ENCODE results near the gene PFN3. TPM values are rescaled to one million over a fixed set of nuclear protein-coding genes. Genes with fewer than 3 reads are reported as not detected.

Gene PFN3
- total and polyA plus RNA-seq, 2 of the 13 experiments (the other 11 are each of a cell fraction or from before 2014, with no cell fraction given) = not detected

DNA sequence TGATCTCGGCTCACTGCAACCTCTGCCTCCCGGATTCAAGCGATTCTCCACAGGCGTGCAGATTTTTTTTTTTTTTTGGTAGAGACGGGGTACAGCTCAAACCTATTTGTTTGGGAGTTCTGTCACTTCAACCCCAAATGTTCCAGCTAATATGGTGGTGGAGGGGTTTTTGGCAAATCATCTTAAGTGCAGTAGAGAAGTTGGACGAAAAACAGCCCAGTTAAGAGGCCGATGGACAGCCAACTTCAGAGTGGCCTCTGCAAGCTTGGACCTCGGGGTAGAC is 45.4 kb upstream of the PFN3 start:
- BruUV-seq (replicated peaks) = no TSS peak
- Histone ChIP-seq H2AFZ (ENCODE audit: low read length) (no peak overlapping the region), H3K27me3 (ENCODE audit: control insufficient read depth in 1 of 2, insufficient read depth in 2 of 2, low read length in 2 of 2) (no peaks in the 10 kb centered on the region), H3K9ac (ENCODE audit: insufficient read depth, low read depth, low read length) (peak overlapping the region; percentile 82), H3K4me2 (ENCODE audit: low read depth, low read length) (peak overlapping the region; percentile 99), H3K4me3 (replicated peaks in 1 of 3; ENCODE audit: insufficient read depth in 1 of 3, low read depth in 2 of 3, low read length in 3 of 3) (peak overlapping the region; percentile 55 to 80 (median 61); a peak in 5 of 6 replicates), H3K4me1 (ENCODE audit: insufficient read depth, low read length) (peaks cover 49% of the 10 kb centered on the region), H3K9me3 (ENCODE audit: low read length) (no peaks in the 10 kb centered on the region), H3K27ac (ENCODE audit: extremely low read length, insufficient read depth, low read length) (no peak overlapping the region), H3K79me2 (ENCODE audit: insufficient read depth, low read length) (no peaks in the 10 kb centered on the region), H3K36me3 (replicated peaks in 1 of 2; ENCODE audit: control insufficient read depth in 1 of 2, insufficient read depth in 2 of 2, low read length in 2 of 2) (0 out of 5 replicates have a peak, but pooled peaks cover 0 to 8% of the 10 kb centered on the region in 2 experiments), H4K20me1 (ENCODE audit: insufficient read depth, low read length) (peaks cover 2% of the 10 kb centered on the region; the same call in 1 of the 2 replicates)
- DNase-seq (ENCODE audit: low spot score) = no peak
- intact Hi-C loops (cut with micrococcal nuclease; ENCODE audit: unreplicated experiment) = loop anchor here (5.0 kb wide), 1 partner anchor 119 kb away; no protein-coding TSS in a partner anchor
- ChIA-PET POLR2A (interaction anchor here (0.8 to 4.2 kb wide), 4 partner anchors 9 to 67 kb away, joined by 3 to 19 read pairs (median 11); partner anchors contain the start of gene GRK6), CTCF (ENCODE audit: low intra/inter-chr PET ratio, low total read pairs) (no interaction called here)
- in situ Hi-C loops (cut with HindIII; ENCODE audit: extremely low pct_ligation_motif_present, low pct_unique_long_range_greater_than_20kb) = loop anchor here (5.0 kb wide), 1 partner anchor 134 kb away; the partner anchor contains the start of gene MXD3
- no peak for ATAC-seq
- no peak for TF ChIP-seq HNRNPL (IDR thresholded peaks at IDR 0.05; ENCODE audit: low read depth, low read length)
- TF ChIP-seq, protein P1, sequence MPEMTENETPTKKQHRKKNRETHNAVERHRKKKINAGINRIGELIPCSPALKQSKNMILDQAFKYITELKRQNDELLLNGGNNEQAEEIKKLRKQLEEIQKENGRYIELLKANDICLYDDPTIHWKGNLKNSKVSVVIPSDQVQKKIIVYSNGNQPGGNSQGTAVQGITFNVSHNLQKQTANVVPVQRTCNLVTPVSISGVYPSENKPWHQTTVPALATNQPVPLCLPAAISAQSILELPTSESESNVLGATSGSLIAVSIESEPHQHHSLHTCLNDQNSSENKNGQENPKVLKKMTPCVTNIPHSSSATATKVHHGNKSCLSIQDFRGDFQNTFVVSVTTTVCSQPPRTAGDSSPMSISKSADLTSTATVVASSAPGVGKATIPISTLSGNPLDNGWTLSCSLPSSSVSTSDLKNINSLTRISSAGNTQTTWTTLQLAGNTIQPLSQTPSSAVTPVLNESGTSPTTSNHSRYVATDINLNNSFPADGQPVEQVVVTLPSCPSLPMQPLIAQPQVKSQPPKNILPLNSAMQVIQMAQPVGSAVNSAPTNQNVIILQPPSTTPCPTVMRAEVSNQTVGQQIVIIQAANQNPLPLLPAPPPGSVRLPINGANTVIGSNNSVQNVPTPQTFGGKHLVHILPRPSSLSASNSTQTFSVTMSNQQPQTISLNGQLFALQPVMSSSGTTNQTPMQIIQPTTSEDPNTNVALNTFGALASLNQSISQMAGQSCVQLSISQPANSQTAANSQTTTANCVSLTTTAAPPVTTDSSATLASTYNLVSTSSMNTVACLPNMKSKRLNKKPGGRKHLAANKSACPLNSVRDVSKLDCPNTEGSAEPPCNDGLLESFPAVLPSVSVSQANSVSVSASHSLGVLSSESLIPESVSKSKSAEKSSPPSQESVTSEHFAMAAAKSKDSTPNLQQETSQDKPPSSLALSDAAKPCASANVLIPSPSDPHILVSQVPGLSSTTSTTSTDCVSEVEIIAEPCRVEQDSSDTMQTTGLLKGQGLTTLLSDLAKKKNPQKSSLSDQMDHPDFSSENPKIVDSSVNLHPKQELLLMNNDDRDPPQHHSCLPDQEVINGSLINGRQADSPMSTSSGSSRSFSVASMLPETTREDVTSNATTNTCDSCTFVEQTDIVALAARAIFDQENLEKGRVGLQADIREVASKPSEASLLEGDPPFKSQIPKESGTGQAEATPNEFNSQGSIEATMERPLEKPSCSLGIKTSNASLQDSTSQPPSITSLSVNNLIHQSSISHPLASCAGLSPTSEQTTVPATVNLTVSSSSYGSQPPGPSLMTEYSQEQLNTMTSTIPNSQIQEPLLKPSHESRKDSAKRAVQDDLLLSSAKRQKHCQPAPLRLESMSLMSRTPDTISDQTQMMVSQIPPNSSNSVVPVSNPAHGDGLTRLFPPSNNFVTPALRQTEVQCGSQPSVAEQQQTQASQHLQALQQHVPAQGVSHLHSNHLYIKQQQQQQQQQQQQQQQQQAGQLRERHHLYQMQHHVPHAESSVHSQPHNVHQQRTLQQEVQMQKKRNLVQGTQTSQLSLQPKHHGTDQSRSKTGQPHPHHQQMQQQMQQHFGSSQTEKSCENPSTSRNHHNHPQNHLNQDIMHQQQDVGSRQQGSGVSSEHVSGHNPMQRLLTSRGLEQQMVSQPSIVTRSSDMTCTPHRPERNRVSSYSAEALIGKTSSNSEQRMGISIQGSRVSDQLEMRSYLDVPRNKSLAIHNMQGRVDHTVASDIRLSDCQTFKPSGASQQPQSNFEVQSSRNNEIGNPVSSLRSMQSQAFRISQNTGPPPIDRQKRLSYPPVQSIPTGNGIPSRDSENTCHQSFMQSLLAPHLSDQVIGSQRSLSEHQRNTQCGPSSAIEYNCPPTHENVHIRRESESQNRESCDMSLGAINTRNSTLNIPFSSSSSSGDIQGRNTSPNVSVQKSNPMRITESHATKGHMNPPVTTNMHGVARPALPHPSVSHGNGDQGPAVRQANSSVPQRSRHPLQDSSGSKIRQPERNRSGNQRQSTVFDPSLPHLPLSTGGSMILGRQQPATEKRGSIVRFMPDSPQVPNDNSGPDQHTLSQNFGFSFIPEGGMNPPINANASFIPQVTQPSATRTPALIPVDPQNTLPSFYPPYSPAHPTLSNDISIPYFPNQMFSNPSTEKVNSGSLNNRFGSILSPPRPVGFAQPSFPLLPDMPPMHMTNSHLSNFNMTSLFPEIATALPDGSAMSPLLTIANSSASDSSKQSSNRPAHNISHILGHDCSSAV (CRISPR knock-in tag; IDR thresholded peaks at IDR 0.05; ENCODE audit: borderline replicate concordance) = no peak
- TF ChIP-seq SP2 (CRISPR knock-in tag; IDR thresholded peaks at IDR 0.05) = no peak
- TF ChIP-seq ZNF326 (CRISPR knock-in tag; IDR thresholded peaks at IDR 0.05; ENCODE audit: borderline replicate concordance) = no peak
- TF ChIP-seq, protein P2, sequence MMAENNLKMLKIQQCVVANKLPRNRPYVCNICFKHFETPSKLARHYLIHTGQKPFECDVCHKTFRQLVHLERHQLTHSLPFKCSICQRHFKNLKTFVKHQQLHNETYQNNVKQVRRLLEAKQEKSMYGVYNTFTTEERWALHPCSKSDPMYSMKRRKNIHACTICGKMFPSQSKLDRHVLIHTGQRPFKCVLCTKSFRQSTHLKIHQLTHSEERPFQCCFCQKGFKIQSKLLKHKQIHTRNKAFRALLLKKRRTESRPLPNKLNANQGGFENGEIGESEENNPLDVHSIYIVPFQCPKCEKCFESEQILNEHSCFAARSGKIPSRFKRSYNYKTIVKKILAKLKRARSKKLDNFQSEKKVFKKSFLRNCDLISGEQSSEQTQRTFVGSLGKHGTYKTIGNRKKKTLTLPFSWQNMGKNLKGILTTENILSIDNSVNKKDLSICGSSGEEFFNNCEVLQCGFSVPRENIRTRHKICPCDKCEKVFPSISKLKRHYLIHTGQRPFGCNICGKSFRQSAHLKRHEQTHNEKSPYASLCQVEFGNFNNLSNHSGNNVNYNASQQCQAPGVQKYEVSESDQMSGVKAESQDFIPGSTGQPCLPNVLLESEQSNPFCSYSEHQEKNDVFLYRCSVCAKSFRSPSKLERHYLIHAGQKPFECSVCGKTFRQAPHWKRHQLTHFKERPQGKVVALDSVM (CRISPR knock-in tag; IDR thresholded peaks at IDR 0.05) = no peak
- no peak for TF ChIP-seq ISX (CRISPR knock-in tag; conservative IDR thresholded peaks at IDR 0.05)
- no peak for TF ChIP-seq SOX6 (IDR thresholded peaks at IDR 0.05)
- no peak for TF ChIP-seq SOX6 (CRISPR knock-in tag; IDR thresholded peaks at IDR 0.05)
- no peak for TF ChIP-seq SSRP1 (CRISPR knock-in tag; IDR thresholded peaks at IDR 0.05)
- no peak for TF ChIP-seq TAF15 (IDR thresholded peaks at IDR 0.05; ENCODE audit: low read depth, low read length, poor library complexity, severe bottlenecking)
- no peak for TF ChIP-seq KDM1A (CRISPR knock-in tag; IDR thresholded peaks at IDR 0.05)
- TF ChIP-seq, protein P3, sequence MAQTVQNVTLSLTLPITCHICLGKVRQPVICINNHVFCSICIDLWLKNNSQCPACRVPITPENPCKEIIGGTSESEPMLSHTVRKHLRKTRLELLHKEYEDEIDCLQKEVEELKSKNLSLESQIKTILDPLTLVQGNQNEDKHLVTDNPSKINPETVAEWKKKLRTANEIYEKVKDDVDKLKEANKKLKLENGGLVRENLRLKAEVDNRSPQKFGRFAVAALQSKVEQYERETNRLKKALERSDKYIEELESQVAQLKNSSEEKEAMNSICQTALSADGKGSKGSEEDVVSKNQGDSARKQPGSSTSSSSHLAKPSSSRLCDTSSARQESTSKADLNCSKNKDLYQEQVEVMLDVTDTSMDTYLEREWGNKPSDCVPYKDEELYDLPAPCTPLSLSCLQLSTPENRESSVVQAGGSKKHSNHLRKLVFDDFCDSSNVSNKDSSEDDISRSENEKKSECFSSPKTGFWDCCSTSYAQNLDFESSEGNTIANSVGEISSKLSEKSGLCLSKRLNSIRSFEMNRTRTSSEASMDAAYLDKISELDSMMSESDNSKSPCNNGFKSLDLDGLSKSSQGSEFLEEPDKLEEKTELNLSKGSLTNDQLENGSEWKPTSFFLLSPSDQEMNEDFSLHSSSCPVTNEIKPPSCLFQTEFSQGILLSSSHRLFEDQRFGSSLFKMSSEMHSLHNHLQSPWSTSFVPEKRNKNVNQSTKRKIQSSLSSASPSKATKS (CRISPR knock-in tag; IDR thresholded peaks at IDR 0.05) = no peak
- TF ChIP-seq ZNF343 (CRISPR knock-in tag; IDR thresholded peaks at IDR 0.05) = no peak
- no peak for TF ChIP-seq TRIM24 (CRISPR knock-in tag; IDR thresholded peaks at IDR 0.05)
- WGBS (ENCODE audit: low lambda C conversion rate) = 96% methylated on average over 7 of the region's 8 CpGs
- FAIRE-seq = no peak

Data from HepG2 (cell line).